22Rv1 (cell line): ENCODE results near the gene PLD1.

Experiments
- CTCF ChIP-seq: fragments of 450-650 bp; IDR thresholded peaks from 2 replicates; pipeline ENCODE4 v1.5.1; 2017; ENCODE audit warnings: mild to moderate bottlenecking
- ZFX ChIP-seq: fragments of 450-650 bp; IDR thresholded peaks from 2 replicates; pipeline ENCODE4 v1.6.1; 2017; ENCODE audit warnings: antibody characterized with exemption, borderline replicate concordance

- no peak for TF ChIP-seq CTCF
- TF ChIP-seq ZFX: no peak
Measured at GRCh38 chr3:171710359-171710758, 99.9 kb downstream of the PLD1 start.
